ENCODE data around the gene TMEM107.
"Not testable (repeated sequence)": the region's sequence is repeated elsewhere in the genome, so short reads cannot be mapped to it uniquely, and the experiment has no call there.

TMEM107 gene

DNA sequence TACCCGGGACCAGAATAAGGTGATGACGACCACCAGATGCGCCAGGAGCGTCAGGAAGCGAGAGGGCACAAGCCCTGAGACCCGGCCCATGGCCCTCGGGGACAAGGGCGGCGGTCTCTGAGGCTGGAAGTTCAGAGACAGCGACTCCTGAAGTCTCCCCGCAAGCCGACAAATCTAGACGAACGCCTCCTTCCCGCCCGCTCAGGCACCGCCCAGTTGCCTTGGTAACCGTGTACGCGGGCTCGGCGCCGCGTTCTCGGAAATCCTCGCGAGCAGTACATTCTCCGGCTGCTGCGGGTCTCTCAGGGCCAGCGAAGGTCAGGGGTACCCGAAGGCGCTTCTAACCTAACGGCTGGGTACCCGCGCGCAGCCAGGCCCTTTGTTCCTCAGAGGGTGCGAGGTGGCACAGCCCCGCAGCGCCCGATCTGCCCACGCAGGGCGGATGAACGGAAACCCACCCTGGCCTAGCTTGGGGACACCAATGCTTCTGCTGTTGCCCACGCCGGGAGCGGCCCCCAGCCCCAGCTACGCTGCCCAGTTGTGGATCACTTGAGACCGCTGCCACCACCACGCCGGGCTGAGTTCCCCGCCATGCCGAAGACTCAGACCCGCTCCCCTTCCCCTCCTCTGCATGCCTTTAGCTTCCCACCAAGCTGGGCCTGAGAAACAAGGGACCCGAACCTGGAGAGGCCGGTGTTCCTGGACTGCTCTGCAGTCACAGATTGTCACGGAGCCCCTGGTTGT, at the start of gene TMEM107:
Gene TMEM107, minus strand, starts transcription at position 184 of the 744 bp plus-strand sequence. Its CDS starts 94 bp downstream, at position 90.
- peak; percentile 91 for DNase-seq (ENCODE audit: low spot score)

DNA sequence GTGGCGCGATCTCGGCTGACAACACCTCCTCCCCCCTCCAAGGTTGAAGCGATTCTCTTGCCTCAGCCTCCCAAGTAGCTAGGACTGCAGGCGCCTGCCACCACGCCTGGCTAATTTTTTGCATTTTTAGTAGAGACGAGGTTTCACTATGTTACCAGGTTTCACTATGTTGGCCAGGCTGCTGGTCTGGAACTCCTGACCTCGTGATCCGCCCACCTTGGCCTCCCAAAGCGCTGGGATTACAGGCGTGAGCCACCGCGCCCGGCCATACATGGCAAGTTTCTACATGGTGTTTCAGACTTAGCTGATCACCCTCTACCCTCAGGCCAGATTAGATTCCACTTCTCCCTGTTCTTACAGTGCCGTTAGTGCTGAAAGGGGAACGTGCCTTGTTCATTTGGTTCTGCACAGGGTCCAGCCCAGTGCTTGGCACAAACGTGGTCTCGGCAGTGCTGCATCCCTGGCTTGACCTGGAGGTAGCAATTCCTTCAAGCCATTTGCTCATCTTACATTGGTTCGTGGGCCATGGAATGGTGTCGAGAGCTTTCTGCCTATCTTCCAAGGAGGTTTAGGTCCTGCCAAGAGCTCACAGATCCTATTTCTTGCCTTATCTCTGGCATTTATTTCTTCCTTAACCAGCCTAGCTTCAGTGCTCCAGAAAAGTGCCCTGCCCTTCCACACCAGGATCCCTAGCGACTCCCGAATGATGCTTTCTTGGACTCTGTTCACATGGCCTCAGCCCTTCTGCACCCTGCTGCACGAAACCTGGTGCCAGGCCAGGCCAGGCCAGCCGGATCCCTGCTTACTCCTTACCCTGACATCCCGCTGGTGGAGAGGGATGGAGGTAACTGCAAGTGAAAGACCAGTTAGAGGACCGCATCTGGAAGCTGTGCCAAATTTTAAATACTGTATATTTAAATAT, 49.0 kb upstream of the TMEM107 start:
- DNase-seq (ENCODE audit: low spot score): peak; percentile 29

GRCh38 chr17:8223356-8224126, 47.4 kb upstream of the TMEM107 start:
- DNase-seq (ENCODE audit: low spot score): peak; percentile 81

GRCh38 chr17:8222630-8223355, 46.6 kb upstream of the TMEM107 start:
- peak; percentile 97 for DNase-seq (ENCODE audit: low spot score)

DNA sequence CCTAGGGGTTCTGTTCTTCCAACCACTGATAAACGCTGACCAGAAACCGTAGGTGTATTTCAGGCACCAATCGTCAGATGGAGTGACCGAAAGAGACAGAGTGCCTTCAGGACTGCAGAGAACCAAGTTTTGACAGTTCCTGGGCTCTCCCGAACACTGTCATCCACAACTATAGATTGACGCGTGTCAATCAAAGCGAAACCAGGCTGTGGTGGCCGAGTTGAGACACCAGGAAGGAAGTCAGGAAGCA, 46.1 kb upstream of the TMEM107 start:
- DNase-seq (ENCODE audit: low spot score): no peak

GRCh38 chr17:8221663-8222379, 45.6 kb upstream of the TMEM107 start:
- peak; percentile 97 for DNase-seq (ENCODE audit: low spot score)

GRCh38 chr17:8220783-8221662, 44.8 kb upstream of the TMEM107 start:
- peak; percentile 98 for DNase-seq (ENCODE audit: low spot score)

- not testable (repeated sequence) for DNase-seq (ENCODE audit: low spot score)
Observed at GRCh38 chr17:8214000-8214399, 37.8 kb upstream of the TMEM107 start.

DNA sequence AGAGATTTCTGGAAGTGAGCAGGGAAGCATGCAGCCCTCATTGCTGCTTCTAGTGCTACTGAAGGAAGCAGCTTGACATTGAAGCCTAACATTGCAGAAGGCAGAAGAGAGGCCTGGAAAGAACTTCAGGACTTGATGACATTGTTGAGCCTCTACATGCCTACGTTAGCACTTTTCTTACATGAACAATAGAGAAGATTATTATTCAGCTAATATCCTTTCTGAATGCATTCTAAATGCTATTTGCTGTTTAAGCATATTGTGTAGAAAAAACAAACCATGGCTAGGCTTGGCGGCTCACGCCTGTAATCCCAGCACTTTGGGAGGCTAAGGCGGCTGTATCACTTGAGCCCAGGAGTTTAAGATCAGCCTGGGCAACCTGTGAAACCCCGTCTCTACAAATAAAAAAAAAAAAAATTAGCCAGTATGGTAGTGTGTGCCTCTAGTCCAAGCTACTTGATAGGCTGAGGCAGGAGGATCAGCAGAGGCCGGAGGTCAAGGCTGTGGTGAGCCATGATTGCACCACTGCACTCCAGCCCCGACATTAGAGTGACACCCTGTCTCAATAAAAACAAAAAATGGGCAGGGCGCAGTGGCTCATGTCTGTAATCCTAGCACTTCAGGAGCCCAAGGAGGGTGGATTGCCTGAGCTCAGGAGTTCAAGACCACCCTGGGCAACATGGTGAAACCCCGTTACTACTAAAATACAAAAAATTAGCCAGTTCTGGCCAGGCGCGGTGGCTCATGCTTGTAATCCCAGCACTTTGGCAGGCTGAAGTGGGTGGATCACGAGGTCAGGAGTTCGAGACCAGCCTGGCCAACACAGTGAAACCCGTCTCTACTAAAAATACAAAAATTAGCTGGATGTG, 36.4 kb upstream of the TMEM107 start:
- DNase-seq (ENCODE audit: low spot score): no peak

DNA sequence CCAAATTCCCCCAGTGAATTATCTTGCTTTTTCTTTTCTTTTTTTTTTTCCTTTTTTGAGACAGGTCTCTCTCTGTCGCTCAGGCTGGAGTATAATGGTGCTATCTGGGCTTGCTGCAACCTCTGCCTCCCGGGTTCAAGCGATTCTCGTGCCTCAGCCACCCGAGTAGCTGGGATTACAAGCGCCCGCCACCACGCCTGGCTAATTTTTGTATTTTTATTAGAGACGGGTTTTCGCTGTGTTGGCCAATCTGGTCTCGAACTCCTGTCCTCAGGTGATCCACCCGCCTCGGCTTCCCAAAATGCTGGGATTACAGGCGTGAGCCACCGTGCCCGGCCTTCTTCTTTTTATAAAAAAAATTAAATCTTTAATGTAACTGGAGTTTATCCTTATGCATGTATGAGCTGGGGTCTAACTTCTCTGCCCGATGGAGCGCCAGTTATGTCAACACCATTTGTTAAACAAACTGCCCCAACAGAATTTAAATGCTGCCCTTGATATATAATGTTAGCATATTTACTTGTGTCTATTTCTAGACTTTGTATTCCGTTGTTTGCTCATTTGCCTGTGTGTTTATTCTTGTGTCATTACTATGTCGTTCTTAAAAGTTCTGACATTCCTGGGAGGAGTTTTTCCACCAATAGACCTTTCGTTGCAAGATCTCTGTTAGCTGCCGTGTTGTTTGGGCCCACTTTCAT, 34.7 kb upstream of the TMEM107 start:
- DNase-seq (ENCODE audit: low spot score): no peak

DNA sequence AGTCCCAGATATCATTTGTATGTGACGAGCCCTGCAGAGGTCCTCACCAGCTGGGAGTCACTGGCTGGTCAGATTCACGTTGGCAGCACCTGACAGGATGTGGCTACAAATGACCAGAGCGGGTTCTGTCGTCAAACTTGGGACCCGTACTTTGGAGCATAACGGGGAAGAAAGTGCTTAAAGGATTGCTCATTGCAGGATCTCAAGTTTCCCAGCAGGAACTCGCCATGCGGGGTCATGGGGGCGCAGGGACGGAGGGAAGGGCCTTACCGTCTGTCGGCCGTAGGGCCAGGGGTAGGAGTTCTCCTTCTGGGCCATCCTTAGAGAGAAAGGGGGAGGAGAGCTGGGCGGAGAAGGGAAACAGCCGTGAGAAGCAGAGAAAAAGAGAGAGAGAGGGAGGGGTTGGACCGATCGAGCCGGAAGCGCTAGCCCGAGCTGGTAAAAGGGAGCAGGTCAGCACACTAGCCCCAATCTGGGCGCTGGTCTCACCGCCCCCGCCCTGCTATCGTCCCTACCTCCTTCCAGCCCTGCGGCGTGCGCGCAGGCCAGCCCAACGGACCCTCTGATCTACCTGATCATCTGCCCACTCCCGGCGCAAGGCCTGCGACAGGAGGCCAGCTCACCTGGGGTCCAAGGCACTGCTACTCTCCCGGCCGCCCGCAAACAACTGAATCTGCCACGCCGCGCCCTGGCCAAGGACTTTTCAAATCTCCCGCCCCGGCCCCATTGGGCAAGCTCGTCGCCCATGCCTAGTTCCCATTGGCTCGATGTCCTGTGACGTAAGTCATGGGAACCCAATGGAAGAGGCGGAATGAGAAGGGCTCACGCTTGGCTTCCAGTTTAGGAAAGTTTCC, 34.0 kb upstream of the TMEM107 start, which contains the start of gene AURKB:
Gene AURKB, minus strand, starts transcription at position 669 of the 854 bp plus-strand sequence. Its CDS starts 351 bp downstream, at position 318.
- DNase-seq (ENCODE audit: low spot score): peak; percentile 97

DNA sequence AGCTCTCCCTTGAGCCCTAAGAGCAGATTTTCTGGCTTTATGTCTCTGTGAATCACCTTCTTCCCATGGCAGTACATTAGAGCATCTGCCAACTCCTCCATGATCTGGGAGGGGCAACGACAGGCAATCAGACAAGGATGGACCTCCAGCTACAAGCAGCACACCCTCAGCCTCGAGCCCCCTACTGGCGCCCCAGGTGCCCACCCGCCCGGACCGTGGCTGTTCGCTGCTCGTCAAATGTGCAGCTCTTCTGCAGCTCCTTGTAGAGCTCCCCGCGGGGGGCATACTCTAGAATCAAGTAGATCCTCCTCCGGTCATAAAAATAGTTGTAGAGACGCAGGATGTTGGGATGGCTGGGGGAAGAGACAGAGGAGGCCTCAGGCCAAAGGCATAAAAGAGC, 30.4 kb upstream of the TMEM107 start:
- no peak for DNase-seq (ENCODE audit: low spot score)

GRCh38 chr17:8204761-8205555, 28.8 kb upstream of the TMEM107 start:
- no peak for DNase-seq (ENCODE audit: low spot score)

GRCh38 chr17:8192070-8192815, 16.1 kb upstream of the TMEM107 start:
- DNase-seq (ENCODE audit: low spot score): peak; percentile 99

DNA sequence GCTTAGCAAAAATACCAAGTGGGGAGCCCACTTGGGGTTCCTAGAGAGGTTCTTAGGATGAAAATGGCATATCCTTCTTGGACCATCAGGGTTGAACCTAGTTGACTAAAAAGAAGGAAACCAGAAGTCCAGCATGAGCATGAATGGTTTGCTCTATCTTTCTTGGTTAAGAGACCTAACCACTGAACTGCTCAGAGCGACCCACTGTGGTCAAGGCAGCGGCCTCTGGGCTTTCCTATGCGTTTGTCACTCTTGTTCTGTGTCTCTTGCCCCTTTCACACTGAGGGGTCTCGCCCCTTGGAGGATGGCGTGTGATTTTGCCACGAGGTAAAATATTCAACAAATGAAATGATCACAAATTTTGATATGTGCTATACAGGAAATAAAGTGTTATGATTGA, 14.3 kb upstream of the TMEM107 start:
- DNase-seq (ENCODE audit: low spot score): no peak

Data from cerebellar cortex (tissue), 1 donor.